GM12892 (cell line): Measurements from ENCODE around the gene MYO18B.
"Not testable (repeated sequence)": the region's sequence is repeated elsewhere in the genome, so short reads cannot be mapped to it uniquely, and the experiment has no call there.

Experiments used
- DNase-seq: peaks from one replicate; pipeline ENCODE4 v3.0.0; 2011; ENCODE audit not compliant: insufficient read length
- FAIRE-seq: peaks from 2 replicates; lab custom pipeline; 2011; peaks lifted over from hg19 to GRCh38; lab: Jason Lieb, UNC
- POLR2A ChIP-seq: IDR thresholded peaks from 2 replicates; pipeline ENCODE4 v1.6.1; 2011; ENCODE audit warnings: low read depth, low read length, control low read depth
- POLR2AphosphoS5 ChIP-seq: IDR thresholded peaks from 2 replicates; pipeline ENCODE4 v1.6.1; 2011; ENCODE audit warnings: low read depth, low read length, control low read depth
- TAF1 ChIP-seq: IDR thresholded peaks from 2 replicates; pipeline ENCODE4 v1.6.1; 2011; ENCODE audit warnings: low read depth, mild to moderate bottlenecking, control low read depth, low read length, borderline replicate concordance

MYO18B gene

GRCh38 chr22:25702040-25702439 is 39.9 kb upstream of the MYO18B start:
- FAIRE-seq (peak; percentile 60), DNase-seq (no peak)
- TF ChIP-seq POLR2AphosphoS5 (no peak), TAF1 (no peak)

DNA sequence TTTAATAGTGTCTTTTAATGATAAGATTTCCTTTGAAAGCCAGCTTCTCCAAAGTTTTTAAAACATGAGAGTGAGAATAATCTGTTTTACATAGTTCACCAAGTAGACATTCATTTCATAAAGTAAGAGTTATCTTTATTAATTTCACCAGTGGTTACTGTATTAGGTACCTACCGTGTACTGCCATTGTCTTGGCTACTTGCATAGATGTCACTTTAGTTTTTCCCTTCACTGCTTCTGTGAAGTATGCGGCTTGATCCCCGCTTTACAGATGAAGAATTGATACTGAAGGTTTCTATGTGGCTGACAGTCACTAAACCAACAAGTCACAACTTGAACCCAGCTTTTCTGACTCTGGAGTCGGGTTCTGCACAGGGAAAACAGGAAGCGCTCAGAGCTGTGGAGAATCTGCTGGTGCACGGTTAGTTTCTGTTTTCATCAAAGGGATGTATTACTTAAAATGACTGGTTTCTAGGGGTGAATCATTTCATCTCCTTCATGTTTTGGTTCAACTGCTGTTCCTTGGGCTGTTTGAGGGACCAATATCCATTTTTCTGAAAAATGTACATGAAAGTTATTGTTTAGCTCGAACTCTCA is 39.3 kb upstream of the MYO18B start:
- FAIRE-seq (peak; percentile 46), DNase-seq (no peak)
- no peak for TF ChIP-seq TAF1
- TF ChIP-seq POLR2AphosphoS5, result no peak
- TF ChIP-seq POLR2A, result no peak

- no peak for DNase-seq
- no peak for FAIRE-seq
- no peak for TF ChIP-seq TAF1
- TF ChIP-seq POLR2A, result no peak
- no peak for TF ChIP-seq POLR2AphosphoS5
Observed at GRCh38 chr22:25704701-25705100, 37.3 kb upstream of the MYO18B start.

DNA sequence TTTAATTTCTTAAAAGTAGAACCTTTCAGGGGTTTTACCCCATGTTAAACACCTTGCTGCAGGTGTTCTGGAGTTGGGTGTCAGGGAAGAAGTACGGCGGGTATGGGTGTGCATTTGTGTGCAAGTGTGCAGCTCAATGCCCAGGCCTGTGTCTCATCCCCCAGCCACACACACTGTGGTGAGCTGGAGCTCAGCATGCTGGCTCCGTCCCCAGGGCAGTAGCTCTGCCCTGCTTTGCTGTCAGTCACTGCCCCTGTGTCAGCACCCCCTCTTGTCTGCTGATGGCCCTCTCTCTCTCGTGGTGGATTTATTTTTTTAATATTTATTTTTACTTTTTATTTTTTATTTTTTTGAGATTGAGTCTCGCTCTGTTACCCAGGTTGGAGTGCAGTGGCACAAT is 35.8 kb upstream of the MYO18B start:
- TF ChIP-seq POLR2A (no peak), TAF1 (no peak), POLR2AphosphoS5 (no peak)
- DNase-seq (no peak), FAIRE-seq (no peak)

GRCh38 chr22:25708430-25708829 is 33.6 kb upstream of the MYO18B start:
- not testable (repeated sequence) for DNase-seq, FAIRE-seq

DNA sequence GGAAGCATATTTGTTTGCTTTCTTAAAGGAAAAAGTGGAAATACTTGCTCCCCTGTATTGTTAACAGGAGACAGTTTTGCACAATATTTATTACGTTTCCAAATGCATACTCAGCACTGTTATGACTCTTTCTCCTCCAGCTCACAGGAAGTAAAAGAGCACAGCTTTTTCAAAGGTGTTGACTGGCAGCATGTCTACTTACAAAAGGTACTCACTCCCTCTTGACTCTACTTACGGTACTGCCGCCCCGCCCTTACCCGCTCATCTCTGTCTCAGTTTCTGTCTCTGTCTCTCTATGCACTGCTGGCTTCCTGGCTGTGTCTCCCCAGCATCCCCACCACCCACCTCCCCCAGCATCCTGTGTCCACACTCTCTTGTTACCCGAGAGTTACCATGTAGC is 32.2 kb upstream of the MYO18B start:
- DNase-seq (no peak), FAIRE-seq (no peak)
- TF ChIP-seq POLR2AphosphoS5 (no peak), POLR2A (no peak), TAF1 (no peak)

- no peak for TF ChIP-seq POLR2A
- no peak for TF ChIP-seq POLR2AphosphoS5
- no peak for TF ChIP-seq TAF1
- DNase-seq (no peak), FAIRE-seq (no peak)
Observed at GRCh38 chr22:25710501-25710900, 31.5 kb upstream of the MYO18B start.

DNA sequence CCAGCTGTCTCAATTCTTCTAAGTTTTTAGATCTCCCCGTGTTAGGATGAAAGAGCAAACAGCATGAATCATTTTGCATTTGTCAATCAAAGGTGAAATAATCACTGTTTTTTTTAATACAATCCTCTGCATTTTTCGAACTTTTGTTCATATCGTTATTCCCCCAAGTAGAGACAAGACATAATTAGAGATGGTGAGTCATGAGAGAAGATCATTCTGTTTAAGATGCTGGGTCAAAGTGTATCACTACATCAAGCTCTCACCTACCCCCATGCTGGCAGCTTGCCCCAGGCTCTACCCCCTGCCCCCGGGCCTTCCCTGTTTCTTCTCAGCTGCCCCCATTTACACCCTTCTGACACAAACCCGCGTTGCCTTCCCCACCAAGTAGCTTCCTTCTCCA is 30.5 kb upstream of the MYO18B start:
- TF ChIP-seq TAF1, result no peak
- no peak for TF ChIP-seq POLR2A
- TF ChIP-seq POLR2AphosphoS5, result no peak
- DNase-seq, result no peak
- no peak for FAIRE-seq

DNA sequence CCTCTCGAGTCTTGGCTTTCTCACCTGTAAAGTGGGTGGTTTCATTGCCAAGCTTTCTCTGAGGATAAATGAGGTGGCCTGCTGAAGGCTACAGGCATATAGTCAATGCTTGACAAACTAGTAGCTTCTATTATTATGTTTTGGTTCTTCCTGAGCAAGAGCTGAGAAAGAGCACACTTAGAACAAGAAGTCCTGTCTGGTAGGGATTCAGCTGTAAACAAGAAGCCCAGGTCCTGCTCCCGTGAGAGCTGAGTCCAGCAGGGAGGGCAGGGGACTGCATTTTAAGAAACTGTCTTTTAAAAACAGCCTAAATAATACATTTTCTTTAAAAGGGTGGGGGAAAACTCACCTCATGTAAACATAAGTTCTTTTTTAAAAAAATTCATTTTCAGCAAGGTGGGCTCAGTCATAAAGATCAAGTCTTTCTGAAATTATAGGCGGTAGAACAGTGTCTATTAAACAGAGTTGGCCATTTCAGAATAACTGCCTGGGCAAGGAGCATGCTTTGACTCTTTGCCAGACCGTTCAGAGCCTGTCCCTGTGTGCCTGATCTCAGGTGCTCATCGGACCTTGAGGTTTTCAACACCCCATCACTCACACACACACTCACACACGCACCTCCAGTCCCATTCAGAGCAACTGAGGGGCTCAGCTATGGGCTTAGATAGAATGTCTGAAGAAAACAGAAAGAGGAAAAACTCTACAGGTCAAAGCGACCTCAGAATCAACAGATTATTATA is 29.2 kb upstream of the MYO18B start:
- TF ChIP-seq POLR2A (no peak), TAF1 (no peak), POLR2AphosphoS5 (no peak)
- FAIRE-seq, result no peak
- DNase-seq, result no peak

DNA sequence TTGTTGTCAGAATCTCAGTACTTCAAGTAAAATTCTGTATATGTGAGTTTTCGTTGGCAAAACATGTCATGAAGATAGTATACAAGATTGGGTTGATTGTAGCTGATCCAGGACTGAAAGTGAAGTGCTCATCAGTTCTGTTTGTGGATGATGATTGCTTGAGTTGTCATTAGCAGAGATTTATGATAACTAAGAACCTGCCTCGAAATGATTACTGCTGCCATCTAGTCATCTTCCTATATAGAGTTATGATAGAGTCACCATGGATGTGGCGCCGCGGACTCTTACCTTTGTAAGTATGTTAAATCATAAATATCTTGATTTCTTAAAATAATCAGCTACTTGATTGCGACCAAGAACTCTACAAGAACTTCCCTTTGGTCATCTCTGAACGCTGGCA is 27.9 kb upstream of the MYO18B start:
- DNase-seq, result no peak
- TF ChIP-seq POLR2A (no peak), TAF1 (no peak), POLR2AphosphoS5 (no peak)
- FAIRE-seq, result no peak

- no peak for TF ChIP-seq TAF1
- TF ChIP-seq POLR2AphosphoS5, result no peak
- TF ChIP-seq POLR2A, result no peak
- no peak for DNase-seq
- FAIRE-seq, result no peak
Observed at GRCh38 chr22:25714739-25715138, 27.2 kb upstream of the MYO18B start.

DNA sequence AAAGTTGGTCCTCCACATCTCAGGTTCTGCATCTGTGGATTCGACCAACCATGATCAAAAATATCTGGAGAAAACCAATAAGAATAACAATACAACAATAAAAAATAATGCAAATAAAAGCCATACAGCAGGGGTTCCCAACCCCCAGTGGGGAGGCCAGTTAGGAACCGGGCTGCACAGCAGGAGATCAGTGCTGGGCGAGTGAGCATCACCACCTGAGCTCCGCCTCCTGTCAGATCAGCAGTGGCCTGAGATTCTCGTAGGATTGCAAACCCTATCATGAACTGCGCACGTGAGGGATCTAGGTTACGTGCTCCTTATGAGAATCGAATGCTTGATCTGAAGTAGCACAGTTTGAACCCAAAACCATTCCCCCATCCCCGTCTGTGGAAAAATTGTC is 25.4 kb upstream of the MYO18B start:
- TF ChIP-seq POLR2A, result no peak
- FAIRE-seq (no peak), DNase-seq (no peak)
